GM15510 (cell line): ENCODE data around the gene AP2A2.

Experiments
- POLR2A ChIP-seq: IDR thresholded peaks from 3 replicates; pipeline ENCODE4 v1.6.1; 2011; ENCODE audit warnings: borderline replicate concordance; ENCODE audit not compliant: insufficient read length; ENCODE audit errors: extremely low read depth

AP2A2 gene

DNA sequence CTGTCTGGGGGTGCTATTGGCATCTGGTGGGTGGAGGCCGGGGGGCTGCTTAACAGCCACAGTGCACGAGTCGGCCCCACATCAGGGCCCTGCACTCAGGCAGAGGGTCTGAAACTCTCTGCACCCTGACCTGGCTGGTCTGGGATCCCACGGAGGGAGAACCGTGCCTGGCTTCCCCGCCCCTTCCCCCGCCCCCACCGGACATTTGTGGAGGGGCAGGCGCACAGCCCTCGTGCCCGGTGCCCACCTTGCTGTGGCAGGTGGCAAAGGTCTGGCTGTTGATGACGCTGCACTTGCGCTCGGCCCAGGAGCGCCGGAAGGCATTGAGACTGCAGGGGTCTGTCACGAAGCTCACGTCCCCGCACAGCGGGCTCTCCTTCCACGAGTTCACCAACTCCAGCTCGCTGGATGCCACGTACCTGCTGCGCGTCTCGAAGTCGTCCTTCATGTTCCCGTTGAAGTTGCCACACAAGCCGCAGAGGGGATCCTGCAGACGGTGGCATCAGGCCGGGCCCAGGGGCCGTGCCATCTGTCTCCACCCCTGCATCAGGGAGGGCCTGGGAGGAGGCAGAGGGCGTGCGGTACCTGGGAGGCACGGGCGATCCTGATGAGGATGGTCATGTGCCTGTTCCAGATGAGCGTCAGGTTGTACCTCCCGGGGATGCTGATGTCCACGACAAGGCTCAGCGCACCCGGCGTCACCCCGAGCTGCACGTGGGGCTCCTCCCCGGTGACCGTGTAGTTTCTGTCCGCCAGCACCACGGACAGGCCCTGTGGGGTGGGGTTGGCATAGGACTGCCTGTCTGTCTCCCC lies 99.1 kb downstream of the AP2A2 start:
- TF ChIP-seq POLR2A = no peak

DNA sequence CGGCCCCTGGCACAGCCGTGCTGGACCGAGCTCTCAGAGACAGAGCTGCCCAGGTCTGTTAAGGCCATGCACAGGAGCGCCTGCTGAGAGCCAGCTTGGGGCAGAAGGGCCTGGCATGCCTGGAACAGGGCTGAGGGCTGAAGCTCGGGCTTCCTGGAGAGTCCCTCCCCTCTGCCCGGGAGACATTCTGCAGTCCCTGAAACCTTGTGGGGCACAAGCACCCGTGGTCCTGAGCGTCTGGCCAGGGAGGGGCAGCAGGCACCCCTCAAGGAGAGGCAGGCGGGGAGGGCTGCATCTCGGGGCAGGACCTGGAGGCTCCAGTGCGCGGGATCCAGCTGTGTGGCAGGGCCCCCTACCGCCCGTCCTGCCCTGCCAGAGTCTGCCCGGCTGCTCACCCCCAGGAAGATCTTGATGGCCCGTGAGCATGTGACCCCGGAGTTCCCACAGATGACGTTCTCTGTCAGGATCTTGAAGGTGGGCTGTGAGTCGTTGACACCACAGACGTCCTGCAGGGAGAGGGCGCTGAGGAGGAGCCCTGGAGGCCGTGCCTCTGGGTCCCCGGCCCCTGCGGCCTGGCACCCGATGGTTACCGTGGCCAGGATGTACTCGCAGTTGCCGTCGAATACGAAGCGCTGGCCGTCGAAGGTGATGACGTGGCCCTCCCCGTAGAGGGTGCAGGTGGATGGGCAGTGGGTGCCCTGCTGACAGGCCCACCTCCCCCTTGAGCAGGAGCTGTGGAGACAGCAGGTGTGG lies 99.9 kb downstream of the AP2A2 start:
- TF ChIP-seq POLR2A = no peak

DNA sequence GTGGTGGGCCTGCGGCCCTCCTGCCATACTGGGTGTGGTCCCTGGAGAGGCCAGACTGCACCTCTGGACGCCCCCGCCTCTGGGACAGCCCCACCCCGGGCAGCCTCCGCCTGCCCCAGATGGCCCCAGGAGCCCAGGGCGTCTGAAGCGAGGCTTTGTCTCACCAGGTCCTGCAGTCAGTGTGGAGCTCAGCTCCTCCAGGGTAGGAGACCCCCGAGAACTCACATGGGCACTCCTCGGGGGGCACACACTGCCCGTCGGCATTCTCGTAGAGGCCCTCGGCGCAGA lies 100.4 kb downstream of the AP2A2 start:
- no peak for TF ChIP-seq POLR2A

DNA sequence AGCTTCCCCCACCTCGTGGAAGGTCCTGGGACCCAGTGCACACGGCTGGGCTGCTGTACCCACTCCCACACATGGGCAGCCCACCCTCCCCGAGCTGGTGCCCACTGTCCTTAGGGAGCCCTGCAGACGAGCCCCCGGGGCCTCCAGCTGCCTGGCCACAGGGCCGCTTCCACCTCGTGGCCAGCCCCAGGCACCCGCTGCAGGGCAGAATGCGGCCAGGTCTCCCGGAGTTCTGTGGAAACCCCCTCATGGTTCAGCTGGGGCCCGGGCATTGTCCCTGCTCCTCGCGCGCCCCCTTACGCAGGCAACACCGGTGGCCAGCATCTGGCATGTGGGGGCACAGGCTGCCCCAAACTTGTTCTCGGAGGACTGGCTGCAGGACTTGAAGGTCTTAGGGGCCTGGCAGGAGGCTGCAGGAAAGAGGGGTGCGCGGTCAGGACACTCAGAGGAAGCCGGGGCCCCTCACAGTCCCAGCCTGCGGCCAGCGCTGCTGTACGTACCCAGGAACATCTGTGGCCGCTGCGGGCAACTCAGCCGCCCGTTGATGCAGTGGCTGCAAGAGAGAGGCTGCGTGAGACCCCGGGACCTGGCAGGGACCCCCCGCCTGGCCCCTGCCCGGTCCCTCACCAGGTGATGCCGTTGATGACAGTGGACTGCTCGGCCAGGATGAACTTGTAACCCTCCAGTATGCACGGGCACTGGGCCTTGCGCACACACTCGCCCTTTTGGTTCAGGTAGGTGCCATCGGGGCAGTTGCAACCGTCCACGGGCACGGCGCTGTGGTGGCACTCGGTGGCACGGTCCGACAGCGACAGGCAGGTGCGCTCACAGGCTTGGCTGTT lies 101.2 kb downstream of the AP2A2 start:
- no peak for TF ChIP-seq POLR2A

DNA sequence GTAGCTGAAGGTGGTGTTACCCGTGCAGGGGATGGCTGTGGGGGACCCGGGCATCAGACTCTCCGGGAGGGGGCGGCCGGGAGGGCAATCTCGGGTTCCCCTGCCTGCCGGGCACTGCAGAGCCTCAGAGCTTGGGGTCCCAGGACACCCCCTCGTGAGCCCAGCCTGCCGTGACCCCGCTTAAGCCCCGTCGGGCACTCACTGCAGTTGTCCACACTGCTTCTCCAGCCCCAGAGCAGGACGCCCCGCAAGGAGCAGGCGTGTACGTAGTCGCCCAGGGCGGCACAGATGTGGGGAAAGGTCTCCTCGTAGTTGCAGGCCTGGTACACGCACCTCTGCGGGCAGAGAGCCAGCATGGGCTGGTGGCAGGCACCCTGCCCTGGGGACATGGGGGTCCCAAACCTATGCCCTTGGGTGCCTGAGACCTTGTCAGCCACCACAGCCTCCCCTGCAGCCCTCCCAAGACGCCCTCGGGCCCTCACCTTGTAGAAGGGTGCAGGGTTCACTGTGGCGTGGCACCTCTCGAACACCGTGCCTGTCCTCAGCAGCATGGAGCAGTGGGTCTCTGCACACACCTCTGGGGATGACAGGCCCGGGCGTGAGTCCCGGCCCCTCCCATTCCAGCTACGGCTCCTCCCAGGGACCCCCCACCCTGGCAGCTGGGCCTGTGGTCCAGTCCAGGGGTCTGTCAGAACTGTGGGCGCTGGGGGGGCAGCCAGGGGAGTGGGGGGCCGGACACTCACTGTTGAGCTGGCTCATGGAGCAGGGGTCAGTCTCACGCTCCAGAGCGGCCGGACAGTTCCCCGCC lies 102.0 kb downstream of the AP2A2 start:
- TF ChIP-seq POLR2A = no peak

DNA sequence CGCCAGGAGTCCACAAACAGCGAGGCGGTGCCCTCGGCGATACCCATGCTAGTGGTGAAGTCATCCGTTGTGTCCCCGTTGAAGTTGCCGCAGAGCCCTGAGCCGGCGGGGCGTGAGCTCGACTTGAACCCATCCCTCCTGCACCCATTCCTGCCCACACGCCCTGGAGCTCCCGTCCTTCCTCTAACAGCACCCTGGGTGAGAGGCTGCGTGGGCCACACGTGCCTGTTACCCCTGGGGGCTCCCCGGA lies 102.5 kb downstream of the AP2A2 start:
- TF ChIP-seq POLR2A = no peak

DNA sequence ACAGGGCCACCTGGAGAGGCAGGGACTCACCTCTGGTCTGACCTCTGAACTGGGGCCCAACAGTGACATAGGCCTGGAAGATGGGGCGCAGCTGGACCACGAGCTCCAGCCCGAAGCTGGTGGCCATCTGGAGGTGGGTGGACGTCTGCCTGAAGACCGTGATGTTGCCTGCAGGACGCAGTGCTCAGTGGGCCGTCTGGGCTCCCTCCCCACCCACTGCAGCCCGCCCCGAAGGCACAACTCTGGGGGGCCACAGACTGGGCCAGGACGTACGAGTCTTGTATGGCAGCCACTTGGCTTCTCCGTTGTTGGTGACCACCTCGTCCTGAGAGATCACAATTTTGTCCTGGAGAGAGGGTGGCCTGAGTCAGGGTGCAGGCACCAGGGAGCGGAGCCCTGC lies 102.9 kb downstream of the AP2A2 start:
- no peak for TF ChIP-seq POLR2A

DNA sequence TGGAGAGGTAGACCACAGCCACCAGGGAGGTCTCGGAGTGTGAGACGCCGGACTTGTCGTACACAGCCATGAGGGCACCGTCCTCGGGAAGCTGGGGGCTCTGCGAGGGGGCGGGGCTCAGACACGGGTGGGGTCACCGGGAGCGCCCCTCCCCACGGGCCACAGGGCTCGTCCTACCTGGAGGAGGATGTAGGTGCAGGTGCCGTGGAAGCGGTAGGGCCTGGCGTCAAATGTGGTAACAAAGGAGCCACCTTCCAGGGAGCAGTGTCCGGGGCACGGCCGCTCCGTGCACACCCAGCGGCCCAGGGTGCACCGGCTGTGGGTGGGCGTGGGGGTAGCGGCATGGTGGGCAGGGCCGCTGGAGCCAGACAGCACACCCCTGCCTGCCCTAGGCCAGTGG lies 103.4 kb downstream of the AP2A2 start:
- TF ChIP-seq POLR2A = no peak

DNA sequence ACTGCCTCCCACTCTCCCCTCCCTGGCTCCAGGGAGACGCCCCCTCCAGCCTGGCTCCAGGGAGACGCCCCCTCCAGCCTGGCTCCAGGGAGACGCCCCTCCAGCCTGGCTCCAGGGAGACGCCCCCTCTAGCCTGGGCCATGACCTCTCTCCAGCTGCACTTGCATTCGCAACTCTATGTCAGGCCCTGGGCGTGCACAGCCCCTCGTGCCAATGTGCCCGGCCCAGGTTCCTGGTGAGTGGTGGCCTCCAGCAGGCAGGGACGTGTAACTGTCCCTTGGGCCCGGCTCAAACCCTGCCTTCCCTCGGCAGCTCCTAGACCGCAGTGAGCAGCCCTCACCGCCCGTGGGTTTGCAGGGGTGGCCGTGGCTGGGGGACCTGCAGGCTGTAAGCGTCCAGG lies 104.0 kb downstream of the AP2A2 start:
- no peak for TF ChIP-seq POLR2A

DNA sequence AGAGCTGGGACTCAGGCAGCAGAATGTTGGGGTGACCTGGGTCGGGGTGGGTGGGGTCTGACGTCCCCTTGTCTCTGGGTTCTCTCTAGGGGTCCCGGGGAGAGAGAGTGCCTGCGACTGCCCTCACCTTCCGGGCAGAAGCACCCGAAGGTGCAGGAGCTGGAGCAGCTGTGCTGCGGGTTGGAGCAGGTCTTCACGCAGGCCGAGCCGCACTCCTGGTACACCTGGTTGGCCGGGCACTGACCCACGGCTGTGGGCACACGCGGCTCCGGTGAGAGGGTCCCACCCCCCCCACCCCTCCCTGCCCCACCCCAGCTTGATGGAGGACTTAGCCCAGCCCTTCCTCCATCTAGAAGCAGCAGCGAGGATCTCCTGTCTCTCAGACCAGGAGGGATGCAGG lies 104.4 kb downstream of the AP2A2 start:
- TF ChIP-seq POLR2A = no peak

DNA sequence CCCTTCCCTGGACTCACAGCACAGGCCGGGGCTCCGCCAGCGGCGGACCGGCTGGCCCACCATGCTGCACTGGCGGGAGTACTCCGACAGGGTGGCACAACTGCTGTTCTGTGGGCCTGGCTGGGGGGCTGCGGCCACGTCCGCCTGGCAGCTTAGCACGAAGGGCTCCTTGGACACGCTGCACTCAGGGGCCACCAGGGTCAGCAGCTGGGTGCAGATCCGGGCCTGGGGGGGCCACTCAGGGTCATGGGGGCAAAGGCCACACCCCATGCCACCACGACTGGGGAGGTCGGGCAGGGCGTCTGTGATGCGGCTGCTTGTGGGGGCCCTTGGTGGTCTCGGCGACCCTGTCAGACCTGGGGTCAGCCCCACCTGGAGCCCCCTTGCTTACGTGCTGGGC lies 104.9 kb downstream of the AP2A2 start:
- no peak for TF ChIP-seq POLR2A

DNA sequence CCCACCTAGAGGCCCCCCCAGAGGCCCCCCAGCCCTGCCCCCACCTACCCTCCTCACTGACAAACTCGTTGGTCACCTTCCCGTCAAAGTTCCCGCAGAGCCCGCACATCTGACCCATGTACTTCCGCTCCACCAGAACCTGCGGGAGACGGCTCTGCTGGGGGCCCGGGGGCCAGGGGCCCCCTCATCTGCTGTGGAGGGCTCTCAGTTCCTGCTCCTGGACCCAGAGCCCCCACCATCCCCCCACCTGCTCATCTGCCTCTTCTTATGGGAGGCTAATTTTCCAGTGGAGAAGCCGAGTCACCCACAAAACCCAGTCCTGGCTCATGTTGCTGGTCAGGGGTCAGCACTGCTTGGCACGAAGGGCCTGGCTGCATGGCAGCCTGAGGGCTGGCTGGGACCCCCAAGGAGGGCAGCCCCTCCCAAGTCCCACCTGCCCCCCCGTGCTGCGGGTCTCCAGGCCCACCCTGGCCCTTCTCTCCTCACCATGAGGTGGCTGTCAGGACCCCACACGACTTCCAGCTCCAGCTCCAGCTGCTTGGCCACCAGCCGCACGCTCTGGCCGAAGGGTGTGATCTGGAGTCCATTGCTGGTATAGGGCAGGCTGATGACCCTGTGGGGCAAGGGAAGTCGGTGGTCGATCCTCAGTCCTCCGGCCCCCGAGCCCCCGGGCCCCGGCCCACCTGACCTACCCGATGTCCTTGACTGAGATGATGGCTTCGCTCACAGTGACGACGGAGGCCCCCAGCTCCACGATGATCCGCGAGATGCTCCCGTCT lies 105.6 kb downstream of the AP2A2 start:
- no peak for TF ChIP-seq POLR2A

DNA sequence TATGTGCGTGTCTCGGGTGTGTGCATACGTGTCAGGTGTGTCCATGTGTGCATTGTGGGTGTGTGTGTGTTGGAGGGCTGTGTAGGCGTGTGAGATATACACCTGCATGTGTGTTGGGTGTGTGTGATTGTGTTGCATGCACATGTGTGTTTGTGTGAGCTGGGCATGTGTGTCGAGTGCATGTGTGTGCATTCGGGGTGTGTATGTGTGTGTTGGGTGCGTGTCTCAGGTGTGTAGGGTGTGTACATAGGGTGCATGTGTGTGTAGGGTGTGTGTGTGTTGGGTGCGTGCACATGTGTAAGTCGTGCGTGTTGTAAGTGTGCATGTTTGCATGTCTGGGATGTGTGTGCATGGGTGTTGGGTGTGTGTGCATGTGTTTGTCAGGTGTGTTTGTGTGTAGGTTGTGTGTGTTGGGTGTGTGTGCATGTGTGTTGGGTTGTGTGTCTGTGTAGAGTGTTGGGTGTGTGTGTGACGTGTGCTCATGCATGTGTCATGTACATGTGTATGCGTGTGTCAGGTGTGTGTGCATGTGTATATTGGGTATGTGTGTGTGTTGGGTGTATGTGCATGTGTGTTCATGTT lies 106.7 kb downstream of the AP2A2 start:
- no peak for TF ChIP-seq POLR2A
